ENCODE measurements around the gene BACH2.

BACH2 gene

GRCh38 chr6:89888871-89889270, 407.8 kb downstream of the BACH2 start:
- DNase-seq = no peak
- Mint-ChIP-seq H3K4me3 (no peak overlapping the region), H3K9me3 (no peaks in the 10 kb centered on the region), H3K27ac (no peak overlapping the region), H3K4me1 (peaks cover 11% of the 10 kb centered on the region), H3K27me3 (ENCODE audit: low read depth, poor library complexity) (peaks cover 27% of the 10 kb centered on the region), H3K36me3 (ENCODE audit: low read depth) (no peaks in the 10 kb centered on the region)
- TF ChIP-seq, protein P1, sequence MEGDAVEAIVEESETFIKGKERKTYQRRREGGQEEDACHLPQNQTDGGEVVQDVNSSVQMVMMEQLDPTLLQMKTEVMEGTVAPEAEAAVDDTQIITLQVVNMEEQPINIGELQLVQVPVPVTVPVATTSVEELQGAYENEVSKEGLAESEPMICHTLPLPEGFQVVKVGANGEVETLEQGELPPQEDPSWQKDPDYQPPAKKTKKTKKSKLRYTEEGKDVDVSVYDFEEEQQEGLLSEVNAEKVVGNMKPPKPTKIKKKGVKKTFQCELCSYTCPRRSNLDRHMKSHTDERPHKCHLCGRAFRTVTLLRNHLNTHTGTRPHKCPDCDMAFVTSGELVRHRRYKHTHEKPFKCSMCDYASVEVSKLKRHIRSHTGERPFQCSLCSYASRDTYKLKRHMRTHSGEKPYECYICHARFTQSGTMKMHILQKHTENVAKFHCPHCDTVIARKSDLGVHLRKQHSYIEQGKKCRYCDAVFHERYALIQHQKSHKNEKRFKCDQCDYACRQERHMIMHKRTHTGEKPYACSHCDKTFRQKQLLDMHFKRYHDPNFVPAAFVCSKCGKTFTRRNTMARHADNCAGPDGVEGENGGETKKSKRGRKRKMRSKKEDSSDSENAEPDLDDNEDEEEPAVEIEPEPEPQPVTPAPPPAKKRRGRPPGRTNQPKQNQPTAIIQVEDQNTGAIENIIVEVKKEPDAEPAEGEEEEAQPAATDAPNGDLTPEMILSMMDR (IDR thresholded peaks at IDR 0.05) = no peak

- H3K9me3 Mint-ChIP-seq = no peaks in the 10 kb centered on the region
- TF ChIP-seq, protein P1 (IDR thresholded peaks at IDR 0.05) = no peak
- H3K4me1 Mint-ChIP-seq = peaks cover 11% of the 10 kb centered on the region
- H3K36me3 Mint-ChIP-seq (ENCODE audit: low read depth) = no peaks in the 10 kb centered on the region
- H3K27ac Mint-ChIP-seq = no peak overlapping the region
- H3K4me3 Mint-ChIP-seq = no peak overlapping the region
- H3K27me3 Mint-ChIP-seq (ENCODE audit: low read depth, poor library complexity) = peaks cover 30% of the 10 kb centered on the region
- DNase-seq = no peak
These were observed 408.5 kb downstream of the BACH2 start for GRCh38 chr6:89888138-89888514.

- Mint-ChIP-seq H3K27ac (no peak overlapping the region), H3K4me3 (no peak overlapping the region), H3K27me3 (ENCODE audit: low read depth, poor library complexity) (peaks cover 30% of the 10 kb centered on the region), H3K9me3 (no peaks in the 10 kb centered on the region), H3K4me1 (peaks cover 11% of the 10 kb centered on the region), H3K36me3 (ENCODE audit: low read depth) (no peaks in the 10 kb centered on the region)
- no peak for DNase-seq
- TF ChIP-seq, protein P1 (IDR thresholded peaks at IDR 0.05) = no peak
These were observed 409.0 kb downstream of the BACH2 start for GRCh38 chr6:89887452-89888137.

- no peak overlapping the region for H3K4me3 Mint-ChIP-seq
- no peak overlapping the region for H3K27ac Mint-ChIP-seq
These were observed 410.1 kb downstream of the BACH2 start for GRCh38 chr6:89886378-89887120.

More at GRCh38 chr6:89886378-89887120, 410.1 kb downstream of the BACH2 start:
- no peaks in the 10 kb centered on the region for H3K36me3 Mint-ChIP-seq (ENCODE audit: low read depth)
- peaks cover 24% of the 10 kb centered on the region for H3K27me3 Mint-ChIP-seq (ENCODE audit: low read depth, poor library complexity)
- peaks cover 8% of the 10 kb centered on the region for H3K4me1 Mint-ChIP-seq
- no peak for DNase-seq
- H3K9me3 Mint-ChIP-seq = no peaks in the 10 kb centered on the region
- TF ChIP-seq, protein P1 (IDR thresholded peaks at IDR 0.05) = no peak

Measured in nephron progenitor cell (in vitro differentiated cells).